Endodermal cell (in vitro differentiated cells): Measurements from ENCODE around the gene BBS12. TPM values are rescaled to one million over a fixed set of nuclear protein-coding genes. Genes with fewer than 3 reads are reported as not detected.

Source experiments
- DNase-seq: peaks from one replicate; pipeline ENCODE4 v3.0.0-alpha.2; 2017
- H3K27ac ChIP-seq: 2 replicates; pipeline ENCODE4 v1.5.1; 2013; ENCODE audit warnings: mild to moderate bottlenecking, low read depth, low read length, moderate library complexity
- H3K27me3 ChIP-seq: 2 replicates; pipeline ENCODE4 v1.6.1; 2013; ENCODE audit warnings: mild to moderate bottlenecking, low read length, moderate library complexity; ENCODE audit not compliant: insufficient read depth, control insufficient read depth, poor library complexity, severe bottlenecking
- H3K36me3 ChIP-seq: 2 replicates; pipeline ENCODE4 v1.7.0; 2013; ENCODE audit warnings: mild to moderate bottlenecking, low read length, moderate library complexity; ENCODE audit not compliant: control insufficient read depth, insufficient read depth
- H3K4me1 ChIP-seq: one replicate; pipeline ENCODE4 v1.7.0; 2013; ENCODE audit warnings: low read length; ENCODE audit not compliant: control insufficient read depth, insufficient read depth
- H3K4me3 ChIP-seq: 2 replicates; pipeline ENCODE4 v1.5.1; 2013; ENCODE audit warnings: mild to moderate bottlenecking, low read length, moderate library complexity
- H3K9ac ChIP-seq: 2 replicates; pipeline ENCODE4 v1.6.1; 2013; ENCODE audit warnings: mild to moderate bottlenecking, low read length, moderate library complexity; ENCODE audit not compliant: poor library complexity, severe bottlenecking; ENCODE audit errors: extremely low read depth
- H3K9me3 ChIP-seq: 2 replicates; pipeline ENCODE4 v1.6.1; 2013; ENCODE audit warnings: mild to moderate bottlenecking, low read length, moderate library complexity; ENCODE audit not compliant: control insufficient read depth
- H3K27ac Mint-ChIP-seq: 2 replicates; pipeline ENCODE4 v1.8.0; 2020; ENCODE audit warnings: mixed read lengths
- H3K27me3 Mint-ChIP-seq: 2 replicates; pipeline ENCODE4 v1.8.0; 2021; ENCODE audit warnings: mild to moderate bottlenecking, mixed read lengths; ENCODE audit not compliant: insufficient read depth
- H3K36me3 Mint-ChIP-seq: 2 replicates; pipeline ENCODE4 v1.8.0; 2020; ENCODE audit warnings: low read depth, mixed read lengths
- H3K4me1 Mint-ChIP-seq: 2 replicates; pipeline ENCODE4 v1.8.0; 2020; ENCODE audit warnings: mixed read lengths
- H3K4me3 Mint-ChIP-seq: 2 replicates; pipeline ENCODE4 v1.8.0; 2020; ENCODE audit warnings: mild to moderate bottlenecking, moderate library complexity, mixed read lengths
- H3K9me3 Mint-ChIP-seq: 2 replicates; pipeline ENCODE4 v1.8.0; 2020; ENCODE audit warnings: mild to moderate bottlenecking, mixed read lengths
- WGBS, 2 experiments: methylation state at CpG; one replicate each; pipeline versions ENCODE4 v1.1.5 to v1.1.7; 2013; ENCODE audit warnings: missing lambda C conversion rate in 2 of 2, mixed read lengths in 1 of 2; ENCODE audit not compliant: insufficient coverage in 1 of 2, insufficient read length in 1 of 2; 5-methylcytosine and 5-hydroxymethylcytosine counted together
- total RNA-seq, 2 donors: library from RNA; stranded (reverse); fragmentation: NEBNext Ultra II Directional in 1 of 2; extraction: Animal tissue kit (Norgen Biotek cat#: 25700) in 1 of 2; gene quantifications; 2 replicates in 1 of 2; 3 replicates in 1 of 2; pipeline ENCODE4 v1.2.1, GENCODE V29; 2021
- TF ChIP-seq, protein P1 (sequence below): fragments of 200-600 bp; sonication (generic); conservative IDR thresholded peaks from 2 replicates; pipeline ENCODE4 v1.5.0; 2021; ENCODE audit warnings: antibody characterized with exemption, mild to moderate bottlenecking

The BBS12 gene
- total RNA-seq, 2 donors from 2014 or later, result 4.1 to 4.2 TPM

DNA sequence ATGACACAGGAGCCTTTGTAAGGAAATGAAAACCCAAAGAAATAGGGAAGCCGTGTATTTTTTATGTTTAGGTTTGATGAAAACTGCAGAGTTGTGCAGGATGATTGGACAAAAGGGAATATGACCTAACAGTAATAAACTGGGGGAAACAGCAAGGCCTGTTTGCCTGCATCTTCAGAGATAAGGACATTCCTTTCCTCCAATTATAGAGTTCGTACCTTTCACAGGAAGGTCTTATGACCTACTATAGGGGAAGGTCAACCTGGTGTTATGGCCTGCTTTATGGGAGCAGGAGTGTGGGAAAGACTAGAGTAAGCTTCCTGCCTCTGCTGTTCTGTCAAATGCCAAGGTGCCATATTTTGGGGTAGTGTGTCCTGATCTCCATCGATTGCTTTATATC, 42.5 kb downstream of the BBS12 start:
- Mint-ChIP-seq H3K4me3 (no peak overlapping the region), H3K4me1 (peaks cover 7% of the 10 kb centered on the region), H3K9me3 (no peaks in the 10 kb centered on the region), H3K27me3 (no peaks in the 10 kb centered on the region), H3K27ac (no peak overlapping the region), H3K36me3 (no peaks in the 10 kb centered on the region)
- WGBS, 2 experiments, result 95 to 100% methylated on average over 1 to 3 of the region's 3 CpGs
- no peak overlapping the region for H3K4me3 ChIP-seq
- no peaks in the 10 kb centered on the region for H3K4me1 ChIP-seq
- no peak overlapping the region for H3K27ac ChIP-seq
- TF ChIP-seq, protein P1, sequence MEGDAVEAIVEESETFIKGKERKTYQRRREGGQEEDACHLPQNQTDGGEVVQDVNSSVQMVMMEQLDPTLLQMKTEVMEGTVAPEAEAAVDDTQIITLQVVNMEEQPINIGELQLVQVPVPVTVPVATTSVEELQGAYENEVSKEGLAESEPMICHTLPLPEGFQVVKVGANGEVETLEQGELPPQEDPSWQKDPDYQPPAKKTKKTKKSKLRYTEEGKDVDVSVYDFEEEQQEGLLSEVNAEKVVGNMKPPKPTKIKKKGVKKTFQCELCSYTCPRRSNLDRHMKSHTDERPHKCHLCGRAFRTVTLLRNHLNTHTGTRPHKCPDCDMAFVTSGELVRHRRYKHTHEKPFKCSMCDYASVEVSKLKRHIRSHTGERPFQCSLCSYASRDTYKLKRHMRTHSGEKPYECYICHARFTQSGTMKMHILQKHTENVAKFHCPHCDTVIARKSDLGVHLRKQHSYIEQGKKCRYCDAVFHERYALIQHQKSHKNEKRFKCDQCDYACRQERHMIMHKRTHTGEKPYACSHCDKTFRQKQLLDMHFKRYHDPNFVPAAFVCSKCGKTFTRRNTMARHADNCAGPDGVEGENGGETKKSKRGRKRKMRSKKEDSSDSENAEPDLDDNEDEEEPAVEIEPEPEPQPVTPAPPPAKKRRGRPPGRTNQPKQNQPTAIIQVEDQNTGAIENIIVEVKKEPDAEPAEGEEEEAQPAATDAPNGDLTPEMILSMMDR, result no peak
- no peak overlapping the region for H3K9ac ChIP-seq
- DNase-seq, result no peak
- H3K27me3 ChIP-seq, result no peaks in the 10 kb centered on the region
- H3K9me3 ChIP-seq, result no peaks in the 10 kb centered on the region
- no peaks in the 10 kb centered on the region for H3K36me3 ChIP-seq

DNA sequence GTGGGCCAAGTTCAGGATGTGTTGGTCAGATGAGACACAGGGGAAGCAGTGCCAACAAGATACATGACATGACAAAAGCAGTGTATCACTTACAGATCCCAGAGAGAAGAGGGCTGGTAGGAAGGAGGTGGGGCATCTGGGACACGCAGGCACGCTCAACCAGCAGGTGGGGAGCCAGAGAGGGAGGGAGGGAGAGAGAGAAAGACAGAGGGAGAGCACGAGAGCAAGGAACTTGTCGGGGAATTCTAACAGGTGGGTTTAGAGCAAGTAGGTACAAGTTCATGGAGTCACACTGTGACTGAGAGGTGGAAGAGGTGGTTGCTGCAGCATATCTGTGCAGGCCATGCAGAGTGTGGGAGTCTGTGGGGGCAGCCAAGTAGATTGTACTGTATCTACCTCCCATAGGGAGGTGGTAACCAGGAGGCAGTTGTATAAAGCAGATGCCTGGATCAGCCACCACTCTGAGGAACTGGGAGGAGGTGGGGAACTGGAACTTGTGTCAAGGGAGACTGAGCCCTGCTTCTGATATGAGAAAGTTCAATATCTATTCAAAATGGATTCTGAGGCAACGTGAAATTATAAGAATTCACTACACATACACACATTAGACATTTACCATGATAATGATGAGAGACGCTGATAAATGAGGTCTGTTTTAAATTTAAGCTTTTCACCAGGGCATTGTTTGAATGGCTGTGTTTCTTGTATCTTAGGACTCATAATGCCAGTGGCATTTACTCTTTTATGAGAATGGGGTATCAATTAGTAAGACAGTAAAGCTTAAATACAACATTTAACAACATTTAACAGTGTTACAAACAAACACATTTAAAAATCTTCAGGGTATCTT, 43.7 kb downstream of the BBS12 start:
- no peaks in the 10 kb centered on the region for H3K4me1 ChIP-seq
- Mint-ChIP-seq H3K36me3 (no peaks in the 10 kb centered on the region), H3K4me3 (no peak overlapping the region), H3K9me3 (no peaks in the 10 kb centered on the region), H3K27ac (peak overlapping the region; percentile 9), H3K27me3 (no peaks in the 10 kb centered on the region), H3K4me1 (peaks cover 7% of the 10 kb centered on the region)
- no peak overlapping the region for H3K9ac ChIP-seq
- peak; percentile 71 for DNase-seq
- H3K27ac ChIP-seq, result no peak overlapping the region
- no peaks in the 10 kb centered on the region for H3K9me3 ChIP-seq
- H3K4me3 ChIP-seq, result no peak overlapping the region
- H3K27me3 ChIP-seq, result no peaks in the 10 kb centered on the region
- TF ChIP-seq, protein P1, result no peak
- WGBS, 2 experiments, result 68 to 73% methylated on average over 3 to 6 of the region's 6 CpGs
- no peaks in the 10 kb centered on the region for H3K36me3 ChIP-seq

DNA sequence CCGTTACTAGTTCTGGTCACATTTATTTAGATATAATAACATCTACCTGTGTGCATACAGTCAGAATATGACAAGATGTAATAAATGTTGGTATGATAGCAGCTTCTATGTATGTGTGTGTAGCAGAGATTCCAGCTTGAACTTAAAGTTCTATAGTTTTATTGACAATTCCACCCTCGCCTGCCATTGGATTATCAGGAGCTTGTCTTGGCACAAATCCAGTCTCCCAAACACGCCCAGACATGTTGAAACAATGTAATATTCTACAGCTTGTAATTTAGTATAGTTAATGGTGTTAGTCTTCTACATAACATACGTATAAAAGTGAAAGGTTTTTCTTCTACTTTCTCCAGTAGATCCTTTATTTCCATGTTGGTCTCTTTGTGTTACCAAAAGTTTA, 44.4 kb downstream of the BBS12 start:
- no peak overlapping the region for H3K4me3 ChIP-seq
- no peaks in the 10 kb centered on the region for H3K4me1 ChIP-seq
- H3K27ac Mint-ChIP-seq, result no peak overlapping the region
- H3K4me3 Mint-ChIP-seq, result no peak overlapping the region
- no peaks in the 10 kb centered on the region for H3K27me3 Mint-ChIP-seq
- WGBS, 2 experiments, result 88% methylated on average over 2 of the region's 4 CpGs; no CpG with 5 or more reads in 1 of the 2 experiments
- no peak overlapping the region for H3K9ac ChIP-seq
- no peaks in the 10 kb centered on the region for H3K36me3 ChIP-seq
- no peaks in the 10 kb centered on the region for H3K36me3 Mint-ChIP-seq
- peaks cover 9% of the 10 kb centered on the region for H3K4me1 Mint-ChIP-seq
- H3K9me3 Mint-ChIP-seq, result no peaks in the 10 kb centered on the region
- TF ChIP-seq, protein P1, result no peak
- no peak for DNase-seq
- H3K27me3 ChIP-seq, result no peaks in the 10 kb centered on the region
- no peak overlapping the region for H3K27ac ChIP-seq
- no peaks in the 10 kb centered on the region for H3K9me3 ChIP-seq
